Neutrophil (primary cell): ENCODE results near the gene PCDHGB6.
"Not testable (repeated sequence)": the region's sequence is repeated elsewhere in the genome, so short reads cannot be mapped to it uniquely, and the experiment has no call there.

ENCODE experiments used
- H3K27ac ChIP-seq: fragments of 200-600 bp; sonication (generic); 2 replicates; pipeline ENCODE4 v1.5.1; 2016; ENCODE audit warnings: mild to moderate bottlenecking, moderate library complexity
- H3K27me3 ChIP-seq: fragments of 200-600 bp; sonication (generic); 2 replicates; pipeline ENCODE4 v1.6.0; 2016; ENCODE audit warnings: mild to moderate bottlenecking
- H3K36me3 ChIP-seq: fragments of 200-600 bp; sonication (generic); 2 replicates; pipeline ENCODE4 v1.5.1; 2017
- H3K4me1 ChIP-seq, 2 experiments: fragments of 200-600 bp in 1 of 2; sonication (generic) in 1 of 2; 1 replicate in 1 of 2; 2 replicates in 1 of 2; pipeline versions ENCODE4 v1.5.1 to v1.6.1; 2013 to 2016; ENCODE audit warnings: low read depth in 1 of 2, low read length in 1 of 2, mild to moderate bottlenecking in 1 of 2, moderate library complexity in 1 of 2; ENCODE audit not compliant: control insufficient read depth in 1 of 2, insufficient read depth in 1 of 2
- H3K4me3 ChIP-seq, 2 experiments: fragments of 200-600 bp in 1 of 2; sonication (generic) in 1 of 2; 1 replicate in 1 of 2; 2 replicates in 1 of 2; pipeline ENCODE4 v1.5.1; 2013 to 2016; ENCODE audit warnings: low read depth in 1 of 2, low read length in 1 of 2, mild to moderate bottlenecking in 1 of 2, moderate library complexity in 1 of 2
- H3K9me3 ChIP-seq: fragments of 200-600 bp; sonication (generic); 2 replicates; pipeline ENCODE4 v1.5.1; 2016
- CTCF ChIP-seq: fragments of 200-600 bp; sonication (generic); IDR thresholded peaks from 2 replicates; pipeline ENCODE4 v1.5.1; 2016; ENCODE audit warnings: antibody characterized with exemption

Gene PCDHGB6

GRCh38 chr5:141374627-141375026 lies 33.2 kb upstream of the PCDHGB6 start:
- Histone ChIP-seq H3K27ac (no peak overlapping the region), H3K36me3 (no peaks in the 10 kb centered on the region), H3K4me3 (no peak overlapping the region), H3K27me3 (peaks cover 96% of the 10 kb centered on the region), H3K9me3 (peaks cover 38% of the 10 kb centered on the region), H3K4me1 (no peaks in the 10 kb centered on the region)
- TF ChIP-seq CTCF = no peak

GRCh38 chr5:141375444-141376155 lies 32.2 kb upstream of the PCDHGB6 start:
- not testable (repeated sequence) for H3K4me1 ChIP-seq, H3K27ac ChIP-seq, H3K36me3 ChIP-seq, H3K4me3 ChIP-seq
- H3K27me3 ChIP-seq = peaks cover 94% of the 10 kb centered on the region
- H3K9me3 ChIP-seq = peaks cover 38% of the 10 kb centered on the region

- Histone ChIP-seq H3K4me1 (no peaks in the 10 kb centered on the region), H3K4me3 (no peak within 1 kb of the TSS), H3K27me3 (peaks cover 97% of the 10 kb centered on the region), H3K9me3 (peaks cover 12% of the 10 kb centered on the region), H3K36me3 (no peaks in the 10 kb centered on the region), H3K27ac (no peak within 1 kb of the TSS)
- TF ChIP-seq CTCF = no peak
These were observed 25.1 kb upstream of the PCDHGB6 start, which contains the start of gene PCDHGA7 for GRCh38 chr5:141382469-141383294. TSS of gene PCDHGA7 (plus strand) at chr5:141382742. CDS start at chr5:141382900, 158 bp downstream.

- H3K4me3 ChIP-seq = no peak overlapping the region
- no peaks in the 10 kb centered on the region for H3K4me1 ChIP-seq
- no peak overlapping the region for H3K27ac ChIP-seq
- no peak for TF ChIP-seq CTCF
- H3K36me3 ChIP-seq = no peaks in the 10 kb centered on the region
- H3K9me3 ChIP-seq = peaks cover 9% of the 10 kb centered on the region
- H3K27me3 ChIP-seq = peaks cover 96% of the 10 kb centered on the region
These were observed 24.5 kb upstream of the PCDHGB6 start for GRCh38 chr5:141383345-141383744.

- H3K36me3 ChIP-seq = no peaks in the 10 kb centered on the region
- TF ChIP-seq CTCF = no peak
- H3K9me3 ChIP-seq = peaks cover 18% of the 10 kb centered on the region
- H3K4me3 ChIP-seq = no peak overlapping the region
- H3K4me1 ChIP-seq = no peaks in the 10 kb centered on the region
- H3K27ac ChIP-seq = no peak overlapping the region
- peaks cover 96% of the 10 kb centered on the region for H3K27me3 ChIP-seq
These were observed 23.2 kb upstream of the PCDHGB6 start for GRCh38 chr5:141384471-141385267.

GRCh38 chr5:141387557-141388311 lies 20.1 kb upstream of the PCDHGB6 start, which contains the start of gene PCDHGB4:
TSS of gene PCDHGB4 (plus strand) at chr5:141387698. CDS start at chr5:141387885, 187 bp downstream.
- not testable (repeated sequence) for H3K36me3 ChIP-seq, H3K4me1 ChIP-seq, H3K4me3 ChIP-seq, H3K27ac ChIP-seq
- Histone ChIP-seq H3K9me3 (peaks cover 20% of the 10 kb centered on the region), H3K27me3 (peaks cover 98% of the 10 kb centered on the region)
